DND-41 (cell line): ENCODE data around the gene DENND6B.

Source experiments
- EZH2 ChIP-seq: IDR thresholded peaks from 3 replicates; pipeline ENCODE4 v1.6.1; 2012; ENCODE audit warnings: borderline replicate concordance, low read depth, mild to moderate bottlenecking, moderate library complexity, low read length, inconsistent platforms; ENCODE audit not compliant: severe bottlenecking
- TF ChIP-seq, protein P1 (sequence below): IDR thresholded peaks from 2 replicates; pipeline ENCODE4 v1.5.1; 2012; ENCODE audit warnings: borderline replicate concordance, low read length, moderate library complexity, mild to moderate bottlenecking; ENCODE audit not compliant: poor library complexity, severe bottlenecking; ENCODE audit errors: extremely low read depth

DNA sequence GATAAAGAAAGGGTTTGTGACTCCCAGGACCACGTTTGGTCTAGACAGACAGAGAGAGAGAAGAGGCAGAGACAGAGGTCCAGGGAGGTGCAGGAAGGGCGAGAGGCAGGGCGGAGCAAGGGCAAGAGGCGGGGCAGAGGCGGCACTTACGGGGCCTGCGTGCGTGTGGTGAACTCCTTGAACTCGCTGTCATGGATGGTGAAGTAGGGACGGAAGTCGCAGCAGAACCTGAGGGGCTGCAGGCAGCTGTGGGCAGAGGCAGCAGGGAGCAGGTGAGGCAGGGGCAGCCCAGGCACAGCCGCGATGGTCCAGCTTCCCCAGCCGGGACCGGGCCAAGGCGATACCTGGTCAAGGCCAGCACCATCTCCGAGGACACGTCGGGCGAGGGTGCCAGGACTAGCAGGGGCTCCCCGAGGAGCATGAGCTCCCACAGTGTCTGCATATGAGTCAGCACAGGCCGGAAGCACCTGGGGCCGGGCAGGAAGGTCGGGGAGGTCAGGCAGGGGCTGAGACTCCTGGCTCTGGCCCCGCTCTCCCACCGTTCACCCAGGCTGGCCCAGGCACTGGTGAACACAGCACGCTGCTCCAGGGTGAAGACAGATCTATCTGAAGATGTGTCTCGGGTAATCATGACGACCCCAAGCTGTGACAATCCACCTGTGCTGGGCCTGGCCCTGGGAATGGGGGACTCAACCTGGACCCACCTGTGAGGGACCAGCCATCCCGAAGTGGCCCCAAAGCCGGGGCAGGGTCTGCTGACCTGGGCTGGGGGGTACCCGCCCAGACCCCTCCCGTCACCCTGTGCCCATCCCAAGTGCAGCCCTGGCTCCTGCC, 12.1 kb downstream of the DENND6B start:
- TF ChIP-seq, protein P1, sequence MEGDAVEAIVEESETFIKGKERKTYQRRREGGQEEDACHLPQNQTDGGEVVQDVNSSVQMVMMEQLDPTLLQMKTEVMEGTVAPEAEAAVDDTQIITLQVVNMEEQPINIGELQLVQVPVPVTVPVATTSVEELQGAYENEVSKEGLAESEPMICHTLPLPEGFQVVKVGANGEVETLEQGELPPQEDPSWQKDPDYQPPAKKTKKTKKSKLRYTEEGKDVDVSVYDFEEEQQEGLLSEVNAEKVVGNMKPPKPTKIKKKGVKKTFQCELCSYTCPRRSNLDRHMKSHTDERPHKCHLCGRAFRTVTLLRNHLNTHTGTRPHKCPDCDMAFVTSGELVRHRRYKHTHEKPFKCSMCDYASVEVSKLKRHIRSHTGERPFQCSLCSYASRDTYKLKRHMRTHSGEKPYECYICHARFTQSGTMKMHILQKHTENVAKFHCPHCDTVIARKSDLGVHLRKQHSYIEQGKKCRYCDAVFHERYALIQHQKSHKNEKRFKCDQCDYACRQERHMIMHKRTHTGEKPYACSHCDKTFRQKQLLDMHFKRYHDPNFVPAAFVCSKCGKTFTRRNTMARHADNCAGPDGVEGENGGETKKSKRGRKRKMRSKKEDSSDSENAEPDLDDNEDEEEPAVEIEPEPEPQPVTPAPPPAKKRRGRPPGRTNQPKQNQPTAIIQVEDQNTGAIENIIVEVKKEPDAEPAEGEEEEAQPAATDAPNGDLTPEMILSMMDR = no peak
- TF ChIP-seq EZH2 = no peak
